Neuronal stem cell (in vitro differentiated cells): Measurements from ENCODE around the gene CACNA1C.

Experiments used
- DNase-seq: peaks from one replicate; pipeline ENCODE4 v3.0.0-alpha.2; 2013; ENCODE audit warnings: low spot score
- H2AFZ ChIP-seq: one replicate; pipeline ENCODE4 v1.6.1; 2013; ENCODE audit warnings: mild to moderate bottlenecking, low read length, inconsistent platforms
- H2AK5ac ChIP-seq: 2 replicates; pipeline ENCODE4 v1.6.1; 2013; ENCODE audit warnings: low read depth, mild to moderate bottlenecking, inconsistent platforms, low read length, moderate library complexity, mixed read lengths
- H2BK120ac ChIP-seq: 2 replicates; pipeline ENCODE4 v1.6.1; 2013; ENCODE audit warnings: low read depth, mild to moderate bottlenecking, inconsistent platforms, low read length, moderate library complexity, mixed read lengths
- H2BK12ac ChIP-seq: one replicate; pipeline ENCODE4 v1.6.1; 2013; ENCODE audit warnings: low read length, inconsistent platforms
- H2BK15ac ChIP-seq: 2 replicates; pipeline ENCODE4 v1.6.1; 2013; ENCODE audit warnings: mild to moderate bottlenecking, low read length, inconsistent platforms, mixed read lengths
- H2BK5ac ChIP-seq: one replicate; pipeline ENCODE4 v1.6.1; 2013; ENCODE audit warnings: inconsistent platforms, mild to moderate bottlenecking, low read length, moderate library complexity
- H3K14ac ChIP-seq: one replicate; pipeline ENCODE4 v1.6.1; 2013; ENCODE audit warnings: low read length, inconsistent platforms
- H3K18ac ChIP-seq: 2 replicates; pipeline ENCODE4 v1.6.1; 2013; ENCODE audit warnings: low read length, inconsistent platforms
- H3K23ac ChIP-seq: 2 replicates; pipeline ENCODE4 v1.6.1; 2013; ENCODE audit warnings: low read depth, mild to moderate bottlenecking, mixed read lengths, low read length, inconsistent platforms; ENCODE audit not compliant: poor library complexity
- H3K27ac ChIP-seq: replicated peaks from 3 replicates; pipeline ENCODE4 v1.5.1; 2013; ENCODE audit warnings: low read length, inconsistent platforms
- H3K27me3 ChIP-seq, 3 experiments: 2 replicates each; pipeline ENCODE4 v1.6.1; 2013; ENCODE audit warnings: low read length in 3 of 3, mild to moderate bottlenecking in 2 of 3, inconsistent platforms in 1 of 3, low read depth in 1 of 3, mixed read lengths in 1 of 3, moderate library complexity in 1 of 3; ENCODE audit not compliant: control insufficient read depth in 3 of 3, insufficient read depth in 3 of 3
- H3K36me3 ChIP-seq, 2 donors: replicated peaks in 1 of 2; 2 replicates each; pipeline ENCODE4 v1.6.1; 2013; ENCODE audit warnings: low read length in 2 of 2; ENCODE audit not compliant: control insufficient read depth in 2 of 2, insufficient read depth in 2 of 2
- H3K4ac ChIP-seq: 2 replicates; pipeline ENCODE4 v1.6.1; 2013; ENCODE audit warnings: inconsistent platforms, mild to moderate bottlenecking, low read length, moderate library complexity
- H3K4me1 ChIP-seq, 2 donors: 1 replicate in 1 of 2; 2 replicates in 1 of 2; pipeline ENCODE4 v1.6.1; 2013; ENCODE audit warnings: low read length in 2 of 2, low read depth in 1 of 2; ENCODE audit not compliant: control insufficient read depth in 2 of 2, insufficient read depth in 1 of 2
- H3K4me2 ChIP-seq: one replicate; pipeline ENCODE4 v1.6.1; 2013; ENCODE audit warnings: mild to moderate bottlenecking, low read length, inconsistent platforms; ENCODE audit not compliant: insufficient read depth, poor library complexity, severe bottlenecking
- H3K4me3 ChIP-seq, 2 donors: 2 replicates each; pipeline ENCODE4 v1.5.1; 2013; ENCODE audit warnings: low read length in 2 of 2, mild to moderate bottlenecking in 2 of 2, inconsistent platforms in 1 of 2, moderate library complexity in 1 of 2
- H3K79me1 ChIP-seq: one replicate; pipeline ENCODE4 v1.6.1; 2013; ENCODE audit warnings: low read depth, mild to moderate bottlenecking, inconsistent platforms, low read length, moderate library complexity
- H3K9ac ChIP-seq: one replicate; pipeline ENCODE4 v1.6.1; 2013; ENCODE audit warnings: mild to moderate bottlenecking, low read depth, low read length, inconsistent platforms; ENCODE audit not compliant: poor library complexity
- H3K9me3 ChIP-seq, 2 donors: replicated peaks in 1 of 2; 2 replicates each; pipeline versions ENCODE3 to v1.6.1; 2013; ENCODE audit warnings: low read length in 2 of 2, mild to moderate bottlenecking in 2 of 2, inconsistent platforms in 1 of 2, low read depth in 1 of 2, mixed read lengths in 1 of 2, moderate library complexity in 1 of 2; ENCODE audit not compliant: control insufficient read depth in 2 of 2, insufficient read depth in 1 of 2
- H4K8ac ChIP-seq: one replicate; pipeline ENCODE4 v1.6.1; 2013; ENCODE audit warnings: low read depth, mild to moderate bottlenecking, inconsistent platforms, low read length, moderate library complexity
- H4K91ac ChIP-seq: one replicate; pipeline ENCODE4 v1.6.1; 2013; ENCODE audit warnings: low read length, low read depth, mild to moderate bottlenecking, inconsistent platforms; ENCODE audit not compliant: poor library complexity
- WGBS, 2 donors: extraction: QIAGEN DNeasy Blood & Tissue Kit; methylation state at CpG; one replicate each; pipeline ENCODE4 v1.1.7; 2013; ENCODE audit warnings: missing lambda C conversion rate in 2 of 2, mixed read lengths in 1 of 2; ENCODE audit not compliant: insufficient read length in 2 of 2, insufficient replicate concordance in 1 of 2; ENCODE audit errors: extremely low coverage in 2 of 2; 5-methylcytosine and 5-hydroxymethylcytosine counted together

Gene CACNA1C

DNA sequence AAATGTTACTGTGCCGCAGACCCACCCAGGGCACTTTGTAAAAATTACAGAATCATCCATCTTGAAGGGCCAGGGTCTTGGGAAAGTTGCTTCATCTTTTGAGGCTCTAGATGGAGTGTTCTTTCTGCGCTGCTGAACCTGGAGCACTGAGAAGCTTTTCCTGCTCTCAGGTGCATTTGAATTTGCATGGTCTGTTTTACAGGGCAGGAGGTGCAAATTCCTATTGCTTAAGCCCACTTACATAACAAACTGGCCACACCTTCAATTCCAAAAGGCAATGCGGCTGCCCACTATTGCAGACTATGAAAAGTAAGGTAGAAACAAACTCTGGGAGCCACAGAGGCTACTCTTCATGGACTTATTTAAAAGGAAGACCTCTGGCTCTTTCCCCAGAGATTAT, 254.8 kb downstream of the CACNA1C start:
- Histone ChIP-seq H3K14ac (no peak overlapping the region), H3K4me2 (no peak overlapping the region), H3K23ac (no peak overlapping the region), H3K9me3 (no peaks in the 10 kb centered on the region), H3K9ac (no peak overlapping the region), H3K36me3 (no peaks in the 10 kb centered on the region), H4K91ac (no peak overlapping the region), H4K8ac (no peak overlapping the region), H2AK5ac (no peak overlapping the region), H3K27ac (no peak overlapping the region), H3K18ac (no peak overlapping the region), H3K4me3 (no peak overlapping the region), H2BK5ac (no peak overlapping the region), H2BK12ac (no peak overlapping the region), H3K4me1 (peaks cover 3 to 8% of the 10 kb centered on the region in 2 donors), H2AFZ (no peak overlapping the region), H3K4ac (no peak overlapping the region), H2BK120ac (no peak overlapping the region), H3K79me1 (no peaks in the 10 kb centered on the region), H2BK15ac (no peak overlapping the region), H3K27me3 (no peaks in the 10 kb centered on the region)
- WGBS, 2 donors, result no CpG with 5 or more reads among the region's 3 CpGs
- DNase-seq, result no peak

DNA sequence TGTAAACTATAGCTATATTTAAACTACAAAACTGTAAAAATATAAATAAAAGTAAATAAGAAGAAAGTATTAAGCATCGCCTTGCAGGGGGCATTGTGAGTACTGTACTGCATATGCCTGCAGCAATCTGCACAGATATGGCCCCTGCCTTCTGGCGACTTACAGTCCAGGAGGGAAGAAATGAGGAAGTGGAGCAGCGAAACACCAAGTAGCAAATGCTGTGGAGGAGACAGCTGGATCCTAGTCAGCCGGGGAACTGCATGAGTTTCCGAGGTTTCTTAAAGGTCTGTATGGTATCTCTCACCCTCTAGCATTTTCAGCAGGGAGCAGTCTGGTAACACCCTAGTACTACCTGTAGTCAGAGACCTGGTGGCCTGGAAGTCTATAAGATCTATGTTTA, 256.9 kb downstream of the CACNA1C start:
- no peak overlapping the region for H4K91ac ChIP-seq
- WGBS, 2 donors, result no CpG with 5 or more reads among the region's 5 CpGs

DNA sequence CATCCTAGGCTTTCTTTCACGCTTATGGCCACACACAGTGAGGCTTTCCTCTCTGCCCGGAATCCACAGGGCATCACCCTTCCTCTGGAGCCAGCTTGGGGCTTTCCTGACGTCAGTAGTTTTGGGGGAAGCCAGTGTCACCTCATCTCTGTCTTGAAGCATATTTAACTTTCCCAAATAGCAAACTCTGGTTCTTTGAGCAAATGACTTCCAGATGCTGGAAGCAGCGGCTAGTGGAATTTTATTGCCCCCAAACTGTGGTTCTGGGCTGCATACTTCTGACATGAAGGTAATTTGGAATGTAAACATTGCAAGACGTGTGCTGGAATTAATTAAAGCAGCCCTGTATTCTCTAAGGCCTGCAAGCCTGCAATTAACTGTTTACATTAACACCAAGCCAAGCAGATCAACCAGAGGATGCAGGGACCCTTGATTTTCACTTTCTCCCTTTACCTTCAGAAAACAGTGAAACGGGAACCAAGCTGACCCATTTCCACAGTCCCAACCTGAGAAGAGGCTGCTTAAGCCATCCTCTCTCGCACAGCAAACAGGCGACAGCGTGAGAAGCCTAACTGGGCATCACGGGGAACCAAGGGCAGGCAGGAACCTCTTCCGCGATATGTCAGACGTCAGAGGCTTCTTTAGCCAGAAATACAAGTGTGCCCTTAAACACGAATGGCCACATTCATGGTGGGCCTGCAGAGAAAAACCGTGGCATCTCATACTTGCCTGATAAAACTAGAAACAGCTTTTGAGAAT, 258.4 kb downstream of the CACNA1C start:
- H3K79me1 ChIP-seq, result no peaks in the 10 kb centered on the region
- H3K27ac ChIP-seq, result no peak overlapping the region
- H3K4me2 ChIP-seq, result no peak overlapping the region
- H3K9me3 ChIP-seq, result no peaks in the 10 kb centered on the region
- no peak overlapping the region for H2BK15ac ChIP-seq
- H3K9ac ChIP-seq, result no peak overlapping the region
- no peak overlapping the region for H4K91ac ChIP-seq
- H3K4me1 ChIP-seq, result peaks cover 0 to 7% of the 10 kb centered on the region in 2 donors
- no peak overlapping the region for H2BK120ac ChIP-seq
- no CpG with 5 or more reads among the region's 15 CpGs for WGBS, 2 donors
- no peak overlapping the region for H2AK5ac ChIP-seq
- no peak overlapping the region for H4K8ac ChIP-seq
- DNase-seq, result no peak
- no peak overlapping the region for H3K4ac ChIP-seq
- H3K36me3 ChIP-seq, result no peaks in the 10 kb centered on the region
- no peak overlapping the region for H3K23ac ChIP-seq
- H3K27me3 ChIP-seq, result no peaks in the 10 kb centered on the region
- H2BK5ac ChIP-seq, result no peak overlapping the region
- H3K4me3 ChIP-seq, result no peak overlapping the region
- H2AFZ ChIP-seq, result no peak overlapping the region
- H2BK12ac ChIP-seq, result no peak overlapping the region
- H3K18ac ChIP-seq, result no peak overlapping the region
- H3K14ac ChIP-seq, result no peak overlapping the region

More for the DNA sequence above, 256.9 kb downstream of the CACNA1C start:
- no peak overlapping the region for H3K27ac ChIP-seq
- H3K4me2 ChIP-seq, result no peak overlapping the region
- H3K9me3 ChIP-seq, result no peaks in the 10 kb centered on the region
- no peak overlapping the region for H3K9ac ChIP-seq
- no peak for DNase-seq
- no peak overlapping the region for H2AFZ ChIP-seq
- H3K4ac ChIP-seq, result no peak overlapping the region
- no peaks in the 10 kb centered on the region for H3K27me3 ChIP-seq
- H2BK15ac ChIP-seq, result no peak overlapping the region
- H3K36me3 ChIP-seq, result no peaks in the 10 kb centered on the region
- H2BK5ac ChIP-seq, result no peak overlapping the region
- H3K18ac ChIP-seq, result no peak overlapping the region
- H2AK5ac ChIP-seq, result no peak overlapping the region
- no peak overlapping the region for H2BK12ac ChIP-seq
- no peak overlapping the region for H3K4me3 ChIP-seq
- no peak overlapping the region for H4K8ac ChIP-seq
- H3K79me1 ChIP-seq, result no peaks in the 10 kb centered on the region
- peaks cover 3 to 8% of the 10 kb centered on the region in 2 donors for H3K4me1 ChIP-seq
- H3K14ac ChIP-seq, result no peak overlapping the region
- no peak overlapping the region for H2BK120ac ChIP-seq
- no peak overlapping the region for H3K23ac ChIP-seq

DNA sequence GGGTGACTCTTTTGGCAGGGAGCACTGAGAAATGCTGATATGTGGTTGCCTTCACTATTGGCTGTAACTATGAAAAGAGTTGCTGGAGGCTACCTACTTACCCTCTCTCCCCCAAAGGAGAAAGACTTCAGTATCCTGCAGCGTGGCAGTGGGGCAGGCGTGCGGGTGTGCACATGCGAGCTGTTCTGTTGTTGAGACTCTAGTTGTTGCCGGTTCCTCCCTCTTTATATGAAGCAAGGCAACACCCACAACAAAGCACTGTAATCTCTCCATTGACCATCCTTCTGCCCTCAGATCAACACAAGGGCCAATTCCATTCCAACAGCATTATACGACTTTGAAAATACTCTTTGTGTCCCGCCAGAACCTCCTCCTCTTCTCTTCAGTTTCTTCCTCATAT, 259.4 kb downstream of the CACNA1C start:
- Histone ChIP-seq H3K27ac (no peak overlapping the region), H2BK5ac (no peak overlapping the region), H3K4me2 (no peak overlapping the region), H2BK15ac (no peak overlapping the region), H3K4ac (no peak overlapping the region), H2AFZ (no peak overlapping the region), H3K18ac (no peak overlapping the region), H3K14ac (no peak overlapping the region), H4K8ac (no peak overlapping the region), H4K91ac (no peak overlapping the region), H3K4me1 (peaks cover 0 to 3% of the 10 kb centered on the region in 2 donors), H3K4me3 (no peak overlapping the region), H2BK12ac (no peak overlapping the region), H3K23ac (no peak overlapping the region), H3K79me1 (no peaks in the 10 kb centered on the region), H3K36me3 (no peaks in the 10 kb centered on the region), H2BK120ac (no peak overlapping the region), H3K27me3 (no peaks in the 10 kb centered on the region), H2AK5ac (no peak overlapping the region), H3K9me3 (no peaks in the 10 kb centered on the region), H3K9ac (no peak overlapping the region)
- WGBS, 2 donors, result no CpG with 5 or more reads among the region's 7 CpGs
- DNase-seq, result no peak
